Liver (tissue), 9 donors: ENCODE data around the gene SYS1. TPM values are rescaled to one million over a fixed set of nuclear protein-coding genes. Genes with fewer than 3 reads are reported as not detected.

Experiments
- DNase-seq: peaks from one replicate; pipeline ENCODE4 v3.0.0-alpha.2; 2017; ENCODE audit warnings: low spot score
- H3K27ac ChIP-seq, 2 donors: one replicate each; pipeline ENCODE4 v1.7.0; 2013; ENCODE audit warnings: inconsistent platforms in 2 of 2, low read length in 2 of 2, control low read depth in 1 of 2, low read depth in 1 of 2, mild to moderate bottlenecking in 1 of 2
- H3K27me3 ChIP-seq, 4 donors: one replicate each; pipeline versions ENCODE4 v1.6.1 to v1.7.0; 2013; ENCODE audit warnings: low read length in 3 of 4, inconsistent platforms in 1 of 4, mild to moderate bottlenecking in 1 of 4, moderate library complexity in 1 of 4; ENCODE audit not compliant: control insufficient read depth in 4 of 4, insufficient read depth in 4 of 4
- H3K36me3 ChIP-seq, 4 donors: one replicate each; pipeline versions ENCODE4 v1.6.1 to v1.7.0; 2013; ENCODE audit warnings: low read length in 3 of 4, mild to moderate bottlenecking in 3 of 4, low read depth in 1 of 4, moderate library complexity in 1 of 4; ENCODE audit not compliant: control insufficient read depth in 4 of 4, insufficient read depth in 3 of 4
- H3K4me1 ChIP-seq, 4 donors: one replicate each; pipeline versions ENCODE4 v1.6.1 to v1.7.0; 2013; ENCODE audit warnings: low read length in 3 of 4, mild to moderate bottlenecking in 3 of 4, moderate library complexity in 1 of 4; ENCODE audit not compliant: control insufficient read depth in 4 of 4, insufficient read depth in 4 of 4
- H3K4me3 ChIP-seq, 3 donors: one replicate each; pipeline versions ENCODE4 v1.6.1 to v1.7.0; 2013; ENCODE audit warnings: low read length in 3 of 3, control low read depth in 1 of 3, low read depth in 1 of 3, mild to moderate bottlenecking in 1 of 3
- H3K9ac ChIP-seq, 2 donors: one replicate each; pipeline ENCODE4 v1.7.0; 2013; ENCODE audit warnings: low read length in 2 of 2, mild to moderate bottlenecking in 2 of 2, moderate library complexity in 2 of 2, control low read depth in 1 of 2, low read depth in 1 of 2
- H3K9me3 ChIP-seq, 4 donors: one replicate each; pipeline versions ENCODE4 v1.6.1 to v1.7.0; 2013; ENCODE audit warnings: low read length in 3 of 4; ENCODE audit not compliant: control insufficient read depth in 4 of 4
- EGR1 ChIP-seq, 2 donors: IDR thresholded peaks; 2 replicates each; pipeline ENCODE4 v1.6.1; 2016 to 2018; ENCODE audit warnings: antibody characterized with exemption in 2 of 2, low read depth in 2 of 2
- FOXA1 ChIP-seq: IDR thresholded peaks from 2 replicates; pipeline ENCODE4 v1.6.1; 2016; ENCODE audit warnings: antibody characterized with exemption
- FOXA2 ChIP-seq: IDR thresholded peaks from 2 replicates; pipeline ENCODE4 v1.6.1; 2016; ENCODE audit warnings: antibody characterized with exemption
- GABPA ChIP-seq, 2 donors: IDR thresholded peaks in 1 of 2; conservative IDR thresholded peaks in 1 of 2; 2 replicates each; pipeline ENCODE4 v1.6.1; 2016; ENCODE audit warnings: antibody characterized with exemption in 2 of 2, mild to moderate bottlenecking in 1 of 2, moderate library complexity in 1 of 2
- HNF4A ChIP-seq, 2 donors: conservative IDR thresholded peaks; 2 replicates each; pipeline ENCODE4 v1.6.1; 2016; ENCODE audit warnings: antibody characterized with exemption in 2 of 2, mild to moderate bottlenecking in 2 of 2
- HNF4G ChIP-seq: IDR thresholded peaks from 2 replicates; pipeline ENCODE4 v1.6.1; 2016; ENCODE audit warnings: antibody characterized with exemption
- JUND ChIP-seq, 2 donors: IDR thresholded peaks; 2 replicates each; pipeline ENCODE4 v1.6.1; 2016; ENCODE audit warnings: antibody characterized with exemption in 2 of 2
- NR2F2 ChIP-seq: IDR thresholded peaks from 2 replicates; pipeline ENCODE4 v1.6.1; 2016; ENCODE audit warnings: antibody characterized with exemption
- RAD21 ChIP-seq, 2 donors: IDR thresholded peaks; 2 replicates each; pipeline ENCODE4 v1.6.1; 2016; ENCODE audit warnings: antibody characterized with exemption in 2 of 2, mild to moderate bottlenecking in 2 of 2
- RXRA ChIP-seq, 2 donors: IDR thresholded peaks; 2 replicates each; pipeline ENCODE4 v1.6.1; 2017 to 2018; ENCODE audit warnings: antibody characterized with exemption in 2 of 2, mild to moderate bottlenecking in 1 of 2
- SP1 ChIP-seq: IDR thresholded peaks from 2 replicates; pipeline ENCODE4 v1.6.1; 2018; ENCODE audit warnings: antibody characterized with exemption, mild to moderate bottlenecking
- YY1 ChIP-seq: IDR thresholded peaks from 2 replicates; pipeline ENCODE4 v1.6.1; 2016; ENCODE audit warnings: antibody characterized with exemption, mild to moderate bottlenecking
- WGBS: extraction: QIAGEN DNeasy Blood & Tissue Kit; methylation state at CpG from one replicate; pipeline ENCODE4 v1.1.7; 2013; 5-methylcytosine and 5-hydroxymethylcytosine counted together
- polyA plus RNA-seq, 2 donors: library from polyadenylated mRNA; stranded (reverse) in 1 of 2; unstranded in 1 of 2; fragments of 200-250 nt in 1 of 2; fragments of >200 nt in 1 of 2; fragmentation: Nextera tagmentation in 1 of 2; extraction: Ambion mirVana in 1 of 2; gene quantifications; one replicate each; pipeline versions ENCODE4 v1.2.1 to v1.2.3, GENCODE V29; 2013 to 2015
- total RNA-seq, 2 donors: library from RNA; depleted of rRNA; stranded (reverse); fragments of >200 nt; gene quantifications; one replicate each; pipeline ENCODE4 v1.2.3, GENCODE V29; 2014
- TF ChIP-seq, protein P1 (sequence below): IDR thresholded peaks from 2 replicates; pipeline ENCODE4 v1.6.1; 2016; ENCODE audit warnings: antibody characterized with exemption
- TF ChIP-seq, protein P2 (sequence below): IDR thresholded peaks from 2 replicates; pipeline ENCODE4 v1.6.1; 2016; ENCODE audit warnings: antibody characterized with exemption
- TF ChIP-seq, protein P3 (sequence below): IDR thresholded peaks from 2 replicates; pipeline ENCODE4 v1.6.1; 2016; ENCODE audit warnings: antibody characterized with exemption, mild to moderate bottlenecking
- TF ChIP-seq, protein P4 (sequence below): IDR thresholded peaks from 2 replicates; pipeline ENCODE4 v1.6.1; 2016; ENCODE audit warnings: antibody characterized with exemption
- TF ChIP-seq, protein P5 (sequence below): fragments of 150-350 bp; IDR thresholded peaks from 2 replicates; pipeline ENCODE4 v1.5.1; 2017; ENCODE audit warnings: improper control_type of control experiment, low read depth, low read length; ENCODE audit not compliant: missing input control
- donor health status: healthy.
- donor health status: healthy.
- donor health status: healthy.
- donor health status: healthy.
- donor health status: healthy.

The SYS1 gene
- total and polyA plus RNA-seq, 4 donors: 15.0 to 37.8 (median 28.1) TPM

DNA sequence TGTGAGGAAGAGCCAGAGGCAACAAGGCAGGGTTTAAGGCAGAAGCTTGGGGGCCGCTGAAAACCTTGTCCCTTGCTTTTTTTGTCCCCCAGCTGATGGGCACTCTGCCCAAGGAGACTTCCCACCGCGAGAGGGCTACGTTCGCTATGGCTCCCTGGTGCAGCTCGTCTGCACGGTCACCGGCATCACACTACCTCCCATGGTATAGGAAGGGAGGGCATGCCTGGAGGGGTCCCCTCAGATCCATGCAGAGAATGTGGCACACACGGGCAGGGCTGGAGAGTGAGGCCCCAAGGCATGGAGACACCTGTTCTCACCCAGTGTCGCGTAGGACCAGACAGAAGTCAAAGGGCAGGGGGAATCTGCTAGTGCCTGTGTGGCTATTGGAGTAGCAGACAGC is 49.0 kb upstream of the SYS1 start:
- H3K9ac ChIP-seq: no peak overlapping the region
- TF ChIP-seq, protein P1, sequence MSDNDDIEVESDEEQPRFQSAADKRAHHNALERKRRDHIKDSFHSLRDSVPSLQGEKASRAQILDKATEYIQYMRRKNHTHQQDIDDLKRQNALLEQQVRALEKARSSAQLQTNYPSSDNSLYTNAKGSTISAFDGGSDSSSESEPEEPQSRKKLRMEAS: no peak
- TF ChIP-seq NR2F2 (no peak), RAD21 (IDR thresholded peaks at IDR 0.05) (no peak), GABPA (IDR thresholded peaks at IDR 0.05 in 1 of 2, conservative IDR thresholded peaks at IDR 0.05 in 1 of 2) (no peak), HNF4G (no peak), FOXA1 (no peak), EGR1 (IDR thresholded peaks at IDR 0.05; ENCODE audit: low read depth in 2 of 2) (no peak), FOXA2 (no peak), SP1 (no peak), YY1 (no peak), RXRA (IDR thresholded peaks at IDR 0.05) (no peak)
- TF ChIP-seq, protein P2, sequence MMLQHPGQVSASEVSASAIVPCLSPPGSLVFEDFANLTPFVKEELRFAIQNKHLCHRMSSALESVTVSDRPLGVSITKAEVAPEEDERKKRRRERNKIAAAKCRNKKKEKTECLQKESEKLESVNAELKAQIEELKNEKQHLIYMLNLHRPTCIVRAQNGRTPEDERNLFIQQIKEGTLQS: no peak
- TF ChIP-seq, protein P3, sequence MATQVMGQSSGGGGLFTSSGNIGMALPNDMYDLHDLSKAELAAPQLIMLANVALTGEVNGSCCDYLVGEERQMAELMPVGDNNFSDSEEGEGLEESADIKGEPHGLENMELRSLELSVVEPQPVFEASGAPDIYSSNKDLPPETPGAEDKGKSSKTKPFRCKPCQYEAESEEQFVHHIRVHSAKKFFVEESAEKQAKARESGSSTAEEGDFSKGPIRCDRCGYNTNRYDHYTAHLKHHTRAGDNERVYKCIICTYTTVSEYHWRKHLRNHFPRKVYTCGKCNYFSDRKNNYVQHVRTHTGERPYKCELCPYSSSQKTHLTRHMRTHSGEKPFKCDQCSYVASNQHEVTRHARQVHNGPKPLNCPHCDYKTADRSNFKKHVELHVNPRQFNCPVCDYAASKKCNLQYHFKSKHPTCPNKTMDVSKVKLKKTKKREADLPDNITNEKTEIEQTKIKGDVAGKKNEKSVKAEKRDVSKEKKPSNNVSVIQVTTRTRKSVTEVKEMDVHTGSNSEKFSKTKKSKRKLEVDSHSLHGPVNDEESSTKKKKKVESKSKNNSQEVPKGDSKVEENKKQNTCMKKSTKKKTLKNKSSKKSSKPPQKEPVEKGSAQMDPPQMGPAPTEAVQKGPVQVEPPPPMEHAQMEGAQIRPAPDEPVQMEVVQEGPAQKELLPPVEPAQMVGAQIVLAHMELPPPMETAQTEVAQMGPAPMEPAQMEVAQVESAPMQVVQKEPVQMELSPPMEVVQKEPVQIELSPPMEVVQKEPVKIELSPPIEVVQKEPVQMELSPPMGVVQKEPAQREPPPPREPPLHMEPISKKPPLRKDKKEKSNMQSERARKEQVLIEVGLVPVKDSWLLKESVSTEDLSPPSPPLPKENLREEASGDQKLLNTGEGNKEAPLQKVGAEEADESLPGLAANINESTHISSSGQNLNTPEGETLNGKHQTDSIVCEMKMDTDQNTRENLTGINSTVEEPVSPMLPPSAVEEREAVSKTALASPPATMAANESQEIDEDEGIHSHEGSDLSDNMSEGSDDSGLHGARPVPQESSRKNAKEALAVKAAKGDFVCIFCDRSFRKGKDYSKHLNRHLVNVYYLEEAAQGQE: no peak
- TF ChIP-seq, protein P4, sequence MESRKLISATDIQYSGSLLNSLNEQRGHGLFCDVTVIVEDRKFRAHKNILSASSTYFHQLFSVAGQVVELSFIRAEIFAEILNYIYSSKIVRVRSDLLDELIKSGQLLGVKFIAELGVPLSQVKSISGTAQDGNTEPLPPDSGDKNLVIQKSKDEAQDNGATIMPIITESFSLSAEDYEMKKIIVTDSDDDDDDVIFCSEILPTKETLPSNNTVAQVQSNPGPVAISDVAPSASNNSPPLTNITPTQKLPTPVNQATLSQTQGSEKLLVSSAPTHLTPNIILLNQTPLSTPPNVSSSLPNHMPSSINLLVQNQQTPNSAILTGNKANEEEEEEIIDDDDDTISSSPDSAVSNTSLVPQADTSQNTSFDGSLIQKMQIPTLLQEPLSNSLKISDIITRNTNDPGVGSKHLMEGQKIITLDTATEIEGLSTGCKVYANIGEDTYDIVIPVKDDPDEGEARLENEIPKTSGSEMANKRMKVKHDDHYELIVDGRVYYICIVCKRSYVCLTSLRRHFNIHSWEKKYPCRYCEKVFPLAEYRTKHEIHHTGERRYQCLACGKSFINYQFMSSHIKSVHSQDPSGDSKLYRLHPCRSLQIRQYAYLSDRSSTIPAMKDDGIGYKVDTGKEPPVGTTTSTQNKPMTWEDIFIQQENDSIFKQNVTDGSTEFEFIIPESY: no peak
- TF ChIP-seq, protein P5, sequence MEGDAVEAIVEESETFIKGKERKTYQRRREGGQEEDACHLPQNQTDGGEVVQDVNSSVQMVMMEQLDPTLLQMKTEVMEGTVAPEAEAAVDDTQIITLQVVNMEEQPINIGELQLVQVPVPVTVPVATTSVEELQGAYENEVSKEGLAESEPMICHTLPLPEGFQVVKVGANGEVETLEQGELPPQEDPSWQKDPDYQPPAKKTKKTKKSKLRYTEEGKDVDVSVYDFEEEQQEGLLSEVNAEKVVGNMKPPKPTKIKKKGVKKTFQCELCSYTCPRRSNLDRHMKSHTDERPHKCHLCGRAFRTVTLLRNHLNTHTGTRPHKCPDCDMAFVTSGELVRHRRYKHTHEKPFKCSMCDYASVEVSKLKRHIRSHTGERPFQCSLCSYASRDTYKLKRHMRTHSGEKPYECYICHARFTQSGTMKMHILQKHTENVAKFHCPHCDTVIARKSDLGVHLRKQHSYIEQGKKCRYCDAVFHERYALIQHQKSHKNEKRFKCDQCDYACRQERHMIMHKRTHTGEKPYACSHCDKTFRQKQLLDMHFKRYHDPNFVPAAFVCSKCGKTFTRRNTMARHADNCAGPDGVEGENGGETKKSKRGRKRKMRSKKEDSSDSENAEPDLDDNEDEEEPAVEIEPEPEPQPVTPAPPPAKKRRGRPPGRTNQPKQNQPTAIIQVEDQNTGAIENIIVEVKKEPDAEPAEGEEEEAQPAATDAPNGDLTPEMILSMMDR: no peak
- no peaks in the 10 kb centered on the region for H3K9me3 ChIP-seq
- H3K27ac ChIP-seq: no peak overlapping the region
- peaks cover 0 to 3% (median 1%) of the 10 kb centered on the region in 4 donors for H3K4me1 ChIP-seq
- no peak overlapping the region for H3K4me3 ChIP-seq
- 86% methylated on average over 11 of the region's 11 CpGs for WGBS
- DNase-seq: peak; percentile 27
- H3K27me3 ChIP-seq: peaks cover 0 to 11% (median 2%) of the 10 kb centered on the region in 4 donors
- H3K36me3 ChIP-seq: no peaks in the 10 kb centered on the region

DNA sequence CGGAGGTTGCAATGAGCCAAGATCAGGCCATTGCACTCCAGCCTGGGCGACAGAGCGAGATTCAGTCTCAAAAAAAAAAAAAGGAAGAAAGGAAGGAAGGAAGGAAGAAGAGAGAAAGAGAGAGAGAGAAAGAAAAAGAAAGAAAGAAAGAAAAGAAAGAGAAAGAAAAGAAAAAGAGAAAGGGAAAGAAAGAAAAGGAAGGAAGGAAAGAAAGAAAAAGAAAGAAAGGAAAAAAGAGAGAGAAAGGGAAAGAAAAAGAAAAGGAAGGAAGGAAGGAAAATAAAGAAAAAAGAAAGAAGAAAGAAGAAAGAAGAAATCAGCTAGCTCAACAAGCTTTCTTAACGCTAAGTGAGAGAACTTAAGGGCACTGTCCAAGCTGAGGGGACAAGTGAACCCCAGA is 47.3 kb upstream of the SYS1 start:
- DNase-seq: no peak
- Histone ChIP-seq H3K27ac (no peak overlapping the region), H3K4me1 (peaks cover 0 to 3% (median 1%) of the 10 kb centered on the region in 4 donors), H3K36me3 (no peaks in the 10 kb centered on the region), H3K9me3 (no peaks in the 10 kb centered on the region), H3K9ac (no peak overlapping the region), H3K27me3 (peaks cover 0 to 11% (median 2%) of the 10 kb centered on the region in 4 donors), H3K4me3 (no peak overlapping the region)
- TF ChIP-seq JUND (IDR thresholded peaks at IDR 0.05): no peak
- TF ChIP-seq, protein P4: no peak
- TF ChIP-seq FOXA1: no peak
- TF ChIP-seq, protein P1: no peak
- TF ChIP-seq, protein P2: no peak
- no peak for TF ChIP-seq EGR1 (IDR thresholded peaks at IDR 0.05; ENCODE audit: low read depth in 2 of 2)
- TF ChIP-seq HNF4A (conservative IDR thresholded peaks at IDR 0.05): no peak
- WGBS: 93% methylated on average over 4 of the region's 4 CpGs
